ENCODE results near the gene ELMO1.

The ELMO1 gene

GRCh38 chr7:36906956-36907635 lies 541.6 kb downstream of the ELMO1 start:
- no peak for DNase-seq (ENCODE audit: low read depth)

- no peak for DNase-seq (ENCODE audit: low read depth)
Observed at GRCh38 chr7:36906448-36906847, 542.2 kb downstream of the ELMO1 start.

DNA sequence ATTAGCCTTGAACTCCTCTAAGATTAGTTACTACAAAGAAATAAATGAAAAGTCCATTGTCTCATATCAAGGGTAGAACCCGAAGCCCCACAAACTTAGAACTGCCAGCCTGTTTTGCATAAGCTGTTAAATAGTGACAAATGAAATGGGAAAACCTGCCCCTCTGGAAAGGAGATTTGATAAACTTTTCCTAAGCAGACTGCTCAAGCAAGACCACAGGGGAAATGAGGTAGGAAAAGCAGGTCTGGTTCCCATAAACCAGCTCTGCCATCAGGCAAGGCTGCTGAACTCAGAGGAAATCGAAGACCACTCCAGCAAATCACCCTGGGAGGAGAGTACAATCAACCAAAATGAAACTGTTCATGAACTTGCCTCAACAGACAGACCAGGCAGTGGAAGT lies 542.8 kb downstream of the ELMO1 start:
- no peak for DNase-seq (ENCODE audit: low read depth)

DNA sequence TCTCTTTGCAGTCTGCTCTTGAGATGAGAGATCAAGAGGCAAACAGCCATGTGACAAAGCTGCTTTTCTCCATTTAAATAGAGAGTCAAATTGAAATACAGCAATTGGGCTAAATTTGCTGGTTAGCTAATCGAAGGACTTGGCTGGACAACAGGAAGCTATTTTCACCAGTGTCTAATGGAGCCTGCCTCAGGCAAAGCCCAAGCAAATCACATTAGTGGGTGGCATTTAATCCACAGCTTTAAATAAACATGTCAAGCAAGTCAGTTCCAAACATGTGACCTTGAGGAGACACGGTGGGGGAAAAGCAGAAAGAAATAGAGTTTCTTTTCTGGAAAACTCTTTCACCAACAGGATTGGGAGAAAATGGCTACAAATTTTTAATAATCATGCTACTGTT lies 543.9 kb downstream of the ELMO1 start:
- no peak for DNase-seq (ENCODE audit: low read depth)

DNA sequence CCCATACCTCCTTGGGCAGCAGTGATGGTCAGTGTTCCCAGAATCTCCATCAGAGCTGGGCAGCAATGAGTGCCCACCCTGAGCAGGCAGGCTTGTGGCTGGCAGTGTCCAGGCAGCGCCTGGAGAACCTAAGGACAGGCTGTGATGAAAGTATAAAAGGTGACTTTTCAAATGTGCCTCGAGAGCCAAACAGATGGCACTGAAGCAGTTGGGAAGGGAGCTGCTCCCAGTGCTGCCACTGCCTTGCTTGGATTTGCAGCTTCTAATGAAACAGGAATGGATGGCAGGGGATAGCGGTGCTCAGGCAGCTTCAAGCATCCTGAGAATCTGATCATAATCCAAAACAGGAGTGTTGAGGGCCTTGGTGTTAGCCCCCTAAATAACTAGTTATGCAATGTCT lies 544.6 kb downstream of the ELMO1 start:
- DNase-seq (ENCODE audit: low read depth): no peak

DNA sequence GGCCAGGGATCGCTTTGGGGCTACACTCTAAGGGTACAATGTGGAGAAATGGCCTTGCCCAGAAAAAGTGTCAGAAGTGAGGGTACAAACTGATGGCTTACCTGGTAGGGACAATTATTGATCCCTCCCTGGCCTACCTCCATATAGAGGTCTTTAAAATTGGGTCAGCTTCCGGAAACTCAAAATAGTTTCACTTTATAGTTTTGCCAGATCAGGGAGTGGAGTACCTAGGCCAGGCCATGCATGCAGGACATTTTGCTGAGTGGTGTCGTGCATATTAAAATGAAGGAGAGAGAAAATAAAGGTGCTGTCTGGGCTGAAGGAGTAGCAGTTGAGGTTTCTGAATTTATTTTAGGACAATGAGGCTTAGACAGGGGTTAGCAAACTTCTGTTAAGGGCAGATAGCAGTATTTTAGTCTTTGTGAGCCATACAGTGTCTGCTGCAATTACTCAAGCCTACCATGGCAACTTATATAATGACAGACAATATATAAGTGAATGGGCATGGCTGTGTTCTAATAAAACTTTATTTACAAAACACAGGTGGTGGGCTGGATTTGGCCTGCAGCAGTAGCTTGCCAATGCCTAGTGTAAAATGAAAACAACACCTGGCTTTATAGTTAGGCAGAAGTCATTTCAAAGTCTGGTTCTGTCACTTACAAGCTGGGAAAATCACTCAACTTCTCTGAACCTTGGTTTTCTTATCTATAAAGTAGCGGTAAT lies 547.5 kb downstream of the ELMO1 start:
- no peak for DNase-seq (ENCODE audit: low read depth)

GRCh38 chr7:36898186-36898585 lies 550.5 kb downstream of the ELMO1 start:
- no peak for DNase-seq (ENCODE audit: low read depth)

GRCh38 chr7:36896956-36897590 lies 551.6 kb downstream of the ELMO1 start:
- no peak for DNase-seq (ENCODE audit: low read depth)

GRCh38 chr7:36896418-36896817 lies 552.2 kb downstream of the ELMO1 start:
- no peak for DNase-seq (ENCODE audit: low read depth)

DNA sequence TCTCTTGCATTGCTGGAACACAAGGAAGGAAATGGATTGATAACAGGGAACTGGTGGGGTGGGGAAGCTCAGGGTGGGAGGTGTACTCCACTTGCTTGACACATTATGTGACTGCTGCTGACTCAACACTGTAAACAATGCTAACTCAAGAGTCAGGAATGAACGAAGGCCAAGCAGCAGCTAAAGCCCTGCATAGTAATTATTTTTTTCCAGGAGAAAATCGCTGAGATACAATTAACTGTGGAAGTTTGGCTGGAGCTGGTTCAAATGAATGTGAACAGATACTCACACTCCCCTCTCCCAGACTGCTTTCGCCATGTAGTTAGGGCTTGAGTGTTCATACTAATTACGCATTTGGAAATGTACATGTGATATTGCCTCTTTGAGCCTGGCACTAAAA lies 553.5 kb downstream of the ELMO1 start:
- DNase-seq (ENCODE audit: low read depth): no peak

DNA sequence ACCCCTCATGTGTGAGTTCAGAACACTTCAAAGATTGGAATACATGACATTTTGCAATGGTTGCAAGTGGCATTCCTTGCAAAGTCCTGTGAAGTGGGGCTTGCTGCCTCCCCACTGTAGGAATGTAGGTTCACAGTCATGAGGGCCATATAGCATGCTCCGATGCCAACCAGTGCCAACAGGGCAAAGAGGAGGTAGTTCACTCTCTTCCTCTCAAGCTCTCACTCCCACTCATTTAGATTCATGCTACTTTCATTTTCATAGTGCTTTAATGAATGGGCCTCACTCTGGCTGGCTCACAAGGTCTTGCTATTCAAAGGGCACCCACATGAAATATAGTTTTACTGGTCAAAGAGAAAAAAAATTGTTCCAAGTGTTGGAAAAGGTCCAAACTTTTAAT lies 554.5 kb downstream of the ELMO1 start:
- no peak for DNase-seq (ENCODE audit: low read depth)

- DNase-seq (ENCODE audit: low read depth): no peak
Observed at GRCh38 chr7:36889182-36889581, 559.5 kb downstream of the ELMO1 start.

DNA sequence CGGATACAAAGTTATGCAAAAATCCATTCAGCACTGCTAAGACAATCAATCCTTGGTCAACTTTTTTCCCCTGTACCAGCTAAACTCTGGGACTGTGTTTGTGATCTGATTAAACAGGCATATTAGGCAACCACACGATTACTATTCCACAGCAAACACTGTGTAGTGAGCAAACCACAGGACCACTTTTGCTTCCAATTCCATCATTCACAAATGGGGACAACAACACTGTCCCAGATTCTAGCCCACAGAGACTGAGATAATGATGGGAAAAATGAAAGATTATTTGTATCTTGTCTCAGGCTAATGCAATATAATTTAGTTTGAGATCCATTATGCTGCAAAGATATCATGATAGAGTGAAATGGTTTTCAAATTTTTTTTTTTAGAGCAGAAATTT lies 560.7 kb downstream of the ELMO1 start:
- no peak for DNase-seq (ENCODE audit: low read depth)

DNA sequence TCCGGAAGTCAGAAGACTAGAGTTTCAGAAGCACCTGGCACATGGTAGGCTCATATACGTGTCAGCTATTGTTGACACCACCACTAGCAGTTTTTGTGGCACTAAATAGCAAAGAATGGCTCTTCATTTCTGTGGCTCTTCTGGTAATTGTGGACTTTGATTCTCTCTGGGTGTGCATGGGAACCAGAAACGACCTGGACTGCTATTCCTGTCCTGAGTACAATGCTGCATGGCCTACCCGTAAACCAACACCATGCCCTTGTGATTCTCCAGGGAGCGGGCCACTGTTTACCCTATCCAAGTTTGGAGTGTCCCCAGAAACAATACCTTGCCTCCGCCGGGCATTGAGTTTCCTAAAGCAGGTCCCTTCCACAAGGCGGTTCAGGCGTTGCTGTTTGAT lies 561.4 kb downstream of the ELMO1 start:
- no peak for DNase-seq (ENCODE audit: low read depth)

- no peak for DNase-seq (ENCODE audit: low read depth)
Observed at GRCh38 chr7:36884910-36885309, 563.8 kb downstream of the ELMO1 start.

DNA sequence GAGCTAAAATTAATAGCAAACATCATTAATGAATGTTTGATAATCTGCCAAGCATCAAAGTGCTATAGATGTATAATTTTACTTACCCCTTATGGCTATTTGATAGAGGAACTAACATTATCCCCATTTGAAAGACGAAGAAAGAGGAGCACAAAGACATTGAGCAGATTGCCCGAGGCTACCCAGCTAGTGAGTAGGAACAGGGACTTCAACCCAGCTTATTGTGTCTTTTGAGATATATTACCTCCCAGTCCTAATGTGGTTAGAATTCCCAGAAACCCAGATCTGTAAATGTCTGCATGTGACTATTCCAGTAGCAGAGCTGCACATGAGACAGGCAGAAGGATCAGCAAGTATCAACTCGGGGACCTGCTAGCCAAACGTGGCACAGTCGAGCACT lies 564.3 kb downstream of the ELMO1 start:
- no peak for DNase-seq (ENCODE audit: low read depth)

DNA sequence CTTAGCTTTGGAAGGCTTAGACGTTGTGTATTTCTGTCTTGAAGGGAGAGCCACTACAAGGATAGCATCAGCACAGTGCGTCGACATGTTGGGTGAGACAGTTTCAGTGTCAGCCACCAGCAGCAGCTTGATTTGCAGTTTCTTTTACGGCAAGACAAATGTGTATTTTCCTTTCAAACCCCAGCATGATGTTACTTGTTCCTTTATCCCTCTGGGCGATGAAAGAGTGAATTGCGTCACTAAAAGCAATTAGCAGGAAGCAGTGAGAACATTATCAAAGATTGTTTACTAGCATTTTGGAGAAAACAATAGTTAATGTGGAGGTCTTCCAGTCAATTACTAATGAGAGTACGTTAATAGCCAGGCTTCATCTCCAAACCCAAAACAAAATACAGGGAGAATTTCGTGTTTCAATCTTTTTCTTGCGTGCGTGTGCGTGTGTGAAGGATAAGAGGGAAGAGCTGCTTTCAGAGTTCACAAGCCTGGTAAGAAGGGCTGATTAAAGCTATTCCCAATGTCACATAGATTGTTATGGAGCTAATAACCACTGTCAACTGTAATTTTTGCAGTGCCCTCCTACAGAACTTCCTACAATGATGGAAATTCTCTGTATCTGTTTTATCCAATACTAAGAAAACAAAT lies 567.3 kb downstream of the ELMO1 start:
- no peak for DNase-seq (ENCODE audit: low read depth)

GRCh38 chr7:36880108-36880507 lies 568.6 kb downstream of the ELMO1 start:
- no peak for DNase-seq (ENCODE audit: low read depth)

DNA sequence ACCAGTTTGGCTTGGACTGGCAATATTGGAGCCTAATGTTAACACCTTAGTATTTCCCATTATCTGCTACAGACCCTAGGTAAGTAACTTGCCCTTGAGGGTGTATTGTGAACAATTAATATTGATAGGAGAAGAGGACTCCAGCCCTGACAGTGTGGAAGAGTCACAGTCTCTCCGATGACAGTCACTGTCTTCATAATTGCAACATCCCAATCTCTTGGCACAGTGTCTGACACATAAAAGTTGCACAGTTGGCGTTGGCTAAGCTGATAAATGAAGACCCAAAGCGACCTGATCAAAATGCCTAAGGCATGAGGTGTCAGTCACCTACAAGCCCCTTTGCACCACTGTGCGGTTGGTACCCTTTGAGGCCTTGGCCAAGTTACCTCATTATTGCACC lies 569.6 kb downstream of the ELMO1 start:
- no peak for DNase-seq (ENCODE audit: low read depth)

DNA sequence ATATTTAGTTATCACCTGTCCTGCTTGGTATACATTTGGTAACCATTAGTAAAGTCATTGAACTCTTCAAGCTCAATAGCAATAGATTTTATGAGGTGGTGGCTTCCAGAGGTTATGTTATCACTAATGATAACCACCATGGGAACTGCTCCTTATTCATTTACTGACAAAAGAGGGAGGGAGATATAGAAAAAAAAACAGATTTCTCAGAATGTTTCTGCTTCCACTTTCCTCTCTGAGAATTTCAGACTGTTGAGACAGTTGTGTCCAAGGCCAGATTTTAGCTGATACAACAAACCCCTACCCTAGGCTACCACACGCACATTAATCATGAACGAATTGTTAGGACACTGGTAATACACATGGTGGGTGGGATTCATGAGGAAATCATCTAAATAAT lies 570.4 kb downstream of the ELMO1 start:
- no peak for DNase-seq (ENCODE audit: low read depth)

- DNase-seq (ENCODE audit: low read depth): no peak
Observed at GRCh38 chr7:36875794-36876193, 572.9 kb downstream of the ELMO1 start.

DNA sequence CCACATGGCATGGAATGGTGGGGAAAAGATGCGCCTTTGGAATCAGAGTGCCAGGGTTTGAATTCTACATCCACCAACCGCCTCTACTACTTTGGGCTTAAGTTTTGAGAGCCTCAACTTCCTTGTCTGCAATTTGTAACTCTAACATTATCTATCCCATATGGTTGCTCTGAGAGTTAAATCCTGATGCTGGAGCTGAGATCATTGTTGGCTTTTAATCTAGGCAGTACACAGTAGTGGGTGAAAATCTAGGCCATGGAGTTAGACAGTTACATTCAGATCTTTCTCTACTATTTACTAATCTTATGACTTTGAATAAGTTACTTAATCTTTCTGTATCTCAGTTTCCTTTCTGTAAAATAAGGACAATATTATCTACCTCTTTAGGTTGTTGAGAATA lies 574.6 kb downstream of the ELMO1 start:
- no peak for DNase-seq (ENCODE audit: low read depth)

- no peak for DNase-seq (ENCODE audit: low read depth)
Observed at GRCh38 chr7:36871863-36872262, 576.8 kb downstream of the ELMO1 start.

Measured in T-helper 22 cell (primary cell).